ENCODE results near the gene MMD. TPM values are rescaled to one million over a fixed set of nuclear protein-coding genes. Genes with fewer than 3 reads are reported as not detected.

The MMD gene
- total RNA-seq, 1 experiment from 2014 or later, result 19.2 TPM

- H3K4me3 Mint-ChIP-seq (ENCODE audit: low read depth, unreplicated experiment), result no peak overlapping the region
- no TSS peak for BruUV-seq (replicated peaks)
- H3K27me3 Mint-ChIP-seq (ENCODE audit: unreplicated experiment), result peaks cover 20% of the 10 kb centered on the region
- intact Hi-C loops (cut with micrococcal nuclease; ENCODE audit: unreplicated experiment), result no loop called here
- no peak overlapping the region for H3K27ac Mint-ChIP-seq (ENCODE audit: unreplicated experiment)
- CTCF ChIA-PET, result no interaction called here
- H3K9me3 Mint-ChIP-seq (ENCODE audit: low read depth, unreplicated experiment), result peaks cover 2% of the 10 kb centered on the region
- H3K4me1 Mint-ChIP-seq (ENCODE audit: low read depth, unreplicated experiment), result no peaks in the 10 kb centered on the region
- no peak for TF ChIP-seq CTCF (IDR thresholded peaks at IDR 0.05; ENCODE audit: unreplicated experiment)
- H3K36me3 Mint-ChIP-seq (ENCODE audit: insufficient read depth, unreplicated experiment), result no peaks in the 10 kb centered on the region
- DNase-seq, result no peak
Observed at GRCh38 chr17:55342800-55343585, 78.6 kb downstream of the MMD start.

Other genes starting within 250 kb of the MMD start
- 1.3 and 3.3 TPM in 2 replicates for gene HLF, start 156.9 kb downstream of the MMD start, total RNA-seq (2022)
- not detected in 2 replicates for gene SMIM36, start 89.6 kb upstream of the MMD start, total RNA-seq (2022)